Stimulated activated CD8-positive, alpha-beta memory T cell treated with anti-CD3 and anti-CD28 coated beads, Interleukin-2, amount 100 ng/mL, for 48 hours (primary cell): Measurements from ENCODE around the gene FAM171A1.
"Not testable (repeated sequence)": the region's sequence is repeated elsewhere in the genome, so short reads cannot be mapped to it uniquely, and the experiment has no call there.

Experiments used
- DNase-seq, 2 donors: peaks; one replicate each; pipeline ENCODE4 v3.0.0-alpha.2; 2020; ENCODE audit warnings: low read depth in 2 of 2

FAM171A1 gene

GRCh38 chr10:15344876-15345285 is 26.2 kb downstream of the FAM171A1 start:
- no peak for DNase-seq

- no peak for DNase-seq
Measured at GRCh38 chr10:15344256-15344875, 26.7 kb downstream of the FAM171A1 start.

- no peak for DNase-seq
Measured at GRCh38 chr10:15342970-15343369, 28.1 kb downstream of the FAM171A1 start.

- DNase-seq: no peak
Measured at GRCh38 chr10:15341502-15342128, 29.5 kb downstream of the FAM171A1 start.

- no peak for DNase-seq
Measured at GRCh38 chr10:15339892-15340291, 31.2 kb downstream of the FAM171A1 start.

- DNase-seq: not testable (repeated sequence)
Measured at GRCh38 chr10:15337441-15337923, 33.6 kb downstream of the FAM171A1 start.

GRCh38 chr10:15336211-15336610 is 34.9 kb downstream of the FAM171A1 start:
- DNase-seq: no peak

- no peak for DNase-seq
Measured at GRCh38 chr10:15335508-15335907, 35.6 kb downstream of the FAM171A1 start.

GRCh38 chr10:15334650-15335323 is 36.3 kb downstream of the FAM171A1 start:
- DNase-seq: no peak

GRCh38 chr10:15333909-15334649 is 37.0 kb downstream of the FAM171A1 start:
- DNase-seq: no peak

GRCh38 chr10:15333181-15333580 is 37.9 kb downstream of the FAM171A1 start:
- DNase-seq: not testable (repeated sequence)

GRCh38 chr10:15331461-15331860 is 39.6 kb downstream of the FAM171A1 start:
- DNase-seq: no peak

GRCh38 chr10:15329437-15329836 is 41.7 kb downstream of the FAM171A1 start:
- no peak for DNase-seq

GRCh38 chr10:15325944-15326284 is 45.2 kb downstream of the FAM171A1 start:
- no peak for DNase-seq

GRCh38 chr10:15325243-15325943 is 45.7 kb downstream of the FAM171A1 start:
- DNase-seq: no peak

GRCh38 chr10:15324611-15325010 is 46.5 kb downstream of the FAM171A1 start:
- no peak for DNase-seq

- DNase-seq: no peak
Measured at GRCh38 chr10:15324113-15324512, 47.0 kb downstream of the FAM171A1 start.

- no peak for DNase-seq
Measured at GRCh38 chr10:15322356-15322755, 48.7 kb downstream of the FAM171A1 start.

GRCh38 chr10:15321431-15322341 is 49.4 kb downstream of the FAM171A1 start:
- no peak for DNase-seq

GRCh38 chr10:15320522-15321203 is 50.4 kb downstream of the FAM171A1 start:
- DNase-seq: no peak
